GM12891 (cell line): ENCODE measurements around the gene ETV7.

Experiments
- PAX5 ChIP-seq: IDR thresholded peaks from 2 replicates; pipeline ENCODE4 v1.6.1; 2011; ENCODE audit warnings: low read length, moderate library complexity, mild to moderate bottlenecking; ENCODE audit not compliant: insufficient read depth, severe bottlenecking
- POLR2A ChIP-seq: IDR thresholded peaks from 2 replicates; pipeline ENCODE4 v1.6.1; 2011; ENCODE audit warnings: low read depth, low read length, control low read depth
- POLR2AphosphoS5 ChIP-seq: IDR thresholded peaks from 2 replicates; pipeline ENCODE4 v1.6.1; 2011; ENCODE audit warnings: low read depth, low read length, control low read depth
- POU2F2 ChIP-seq: IDR thresholded peaks from 2 replicates; pipeline ENCODE4 v1.6.1; 2011; ENCODE audit warnings: low read depth, mild to moderate bottlenecking, control low read depth, low read length, moderate library complexity
- SPI1 ChIP-seq: IDR thresholded peaks from 2 replicates; pipeline ENCODE4 v1.6.1; 2011; ENCODE audit warnings: low read depth, low read length, control low read depth
- TAF1 ChIP-seq: IDR thresholded peaks from 2 replicates; pipeline ENCODE4 v1.6.1; 2011; ENCODE audit warnings: low read depth, low read length, control low read depth

DNA sequence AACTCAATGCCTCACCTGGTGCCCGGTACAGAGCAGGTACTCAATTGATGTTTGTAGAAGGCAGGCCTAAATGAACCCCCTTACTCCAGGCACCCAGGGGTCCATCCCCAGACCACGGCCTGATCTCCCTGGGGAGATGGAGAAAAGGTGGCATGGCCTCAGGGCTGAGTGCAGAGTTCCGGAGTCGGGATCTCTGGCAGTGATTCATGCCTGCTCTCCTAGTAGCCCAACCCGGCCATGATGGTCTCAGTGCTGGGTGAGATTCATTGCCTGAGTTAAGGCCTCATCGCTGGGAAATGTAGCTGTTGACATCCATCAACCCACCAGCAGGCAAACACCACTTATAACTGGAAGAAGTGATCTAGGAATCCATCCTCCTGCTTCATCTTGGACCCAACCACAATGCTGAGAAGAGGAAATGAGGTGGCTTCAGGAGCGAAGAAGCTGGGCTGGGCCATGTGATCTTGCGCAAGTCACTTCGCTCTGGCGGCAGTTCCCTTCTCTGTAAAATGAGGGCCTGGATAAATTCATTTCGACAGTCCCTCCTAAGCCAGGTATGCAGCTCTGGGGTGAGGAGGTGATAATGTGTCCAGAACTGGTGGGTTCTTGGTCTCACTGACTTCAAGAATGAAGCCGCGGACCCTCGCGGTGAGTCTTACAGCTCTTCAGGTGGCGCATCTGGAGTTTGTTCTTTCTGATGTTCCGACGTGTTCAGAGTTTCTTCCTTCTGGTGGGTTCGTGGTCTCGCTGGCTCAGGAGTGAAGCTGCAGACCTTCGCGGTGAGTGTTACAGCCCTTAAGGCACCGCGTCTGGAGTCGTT lies 24.7 kb downstream of the ETV7 start:
- no peak for TF ChIP-seq TAF1
- TF ChIP-seq POLR2A: no peak
- no peak for TF ChIP-seq POLR2AphosphoS5
- no peak for TF ChIP-seq POU2F2
- no peak for TF ChIP-seq SPI1
- TF ChIP-seq PAX5: no peak
